ENCODE measurements around the gene MICAL3.
"Not testable (repeated sequence)": the region's sequence is repeated elsewhere in the genome, so short reads cannot be mapped to it uniquely, and the experiment has no call there.

MICAL3 gene

GRCh38 chr22:17994424-17995108 is 29.8 kb downstream of the MICAL3 start:
- H3K9me3 ChIP-seq (ENCODE audit: control insufficient read depth, low read length) = no peaks in the 10 kb centered on the region
- no peak overlapping the region for H3K4me3 ChIP-seq (ENCODE audit: low read depth, low read length)
- H3K27ac ChIP-seq = no peak overlapping the region
- no peak overlapping the region for H3K9ac ChIP-seq
- no peaks in the 10 kb centered on the region for H3K27me3 ChIP-seq (ENCODE audit: control insufficient read depth, insufficient read depth, low read length)
- no peak overlapping the region for H2AFZ ChIP-seq
- H3K4me2 ChIP-seq (ENCODE audit: low read length) = no peak overlapping the region
- no peak for TF ChIP-seq CTCF (IDR thresholded peaks at IDR 0.05)
- H3K4me1 ChIP-seq = no peaks in the 10 kb centered on the region
- peaks cover 48% of the 10 kb centered on the region for H3K79me2 ChIP-seq
- no peaks in the 10 kb centered on the region for H3K36me3 ChIP-seq (ENCODE audit: control insufficient read depth, insufficient read depth, low read length)

GRCh38 chr22:17992976-17993375 is 31.4 kb downstream of the MICAL3 start:
- H3K9ac ChIP-seq; H3K36me3 ChIP-seq (ENCODE audit: control insufficient read depth, insufficient read depth, low read length); H3K4me2 ChIP-seq (ENCODE audit: low read length); H3K9me3 ChIP-seq (ENCODE audit: control insufficient read depth, low read length); H3K27me3 ChIP-seq (ENCODE audit: control insufficient read depth, insufficient read depth, low read length); H3K4me3 ChIP-seq (ENCODE audit: low read depth, low read length); H3K27ac ChIP-seq; H2AFZ ChIP-seq; H3K4me1 ChIP-seq: not testable (repeated sequence)
- H3K79me2 ChIP-seq = peaks cover 41% of the 10 kb centered on the region

- H3K36me3 ChIP-seq (ENCODE audit: control insufficient read depth, insufficient read depth, low read length); H3K27ac ChIP-seq; H3K4me1 ChIP-seq: not testable (repeated sequence)
Measured at GRCh38 chr22:17991992-17992391, 32.4 kb downstream of the MICAL3 start.

GRCh38 chr22:17990942-17991341 is 33.4 kb downstream of the MICAL3 start:
- H3K9ac ChIP-seq = no peak overlapping the region

More at GRCh38 chr22:17991992-17992391, 32.4 kb downstream of the MICAL3 start:
- H3K9me3 ChIP-seq (ENCODE audit: control insufficient read depth, low read length); H3K4me3 ChIP-seq (ENCODE audit: low read depth, low read length); H3K9ac ChIP-seq; H3K4me2 ChIP-seq (ENCODE audit: low read length); H3K27me3 ChIP-seq (ENCODE audit: control insufficient read depth, insufficient read depth, low read length); H2AFZ ChIP-seq: not testable (repeated sequence)
- peaks cover 35% of the 10 kb centered on the region for H3K79me2 ChIP-seq

GRCh38 chr22:17990147-17990546 is 34.2 kb downstream of the MICAL3 start:
- TF ChIP-seq CTCF (IDR thresholded peaks at IDR 0.05) = no peak
- no peak overlapping the region for H3K4me2 ChIP-seq (ENCODE audit: low read length)
- H3K4me1 ChIP-seq = peaks cover 3% of the 10 kb centered on the region
- H2AFZ ChIP-seq = no peak overlapping the region
- no peak overlapping the region for H3K27ac ChIP-seq
- H3K79me2 ChIP-seq = peaks cover 31% of the 10 kb centered on the region
- no peaks in the 10 kb centered on the region for H3K36me3 ChIP-seq (ENCODE audit: control insufficient read depth, insufficient read depth, low read length)
- no peaks in the 10 kb centered on the region for H3K9me3 ChIP-seq (ENCODE audit: control insufficient read depth, low read length)
- H3K9ac ChIP-seq = no peak overlapping the region
- H3K4me3 ChIP-seq (ENCODE audit: low read depth, low read length) = no peak overlapping the region
- H3K27me3 ChIP-seq (ENCODE audit: control insufficient read depth, insufficient read depth, low read length) = no peaks in the 10 kb centered on the region

More at GRCh38 chr22:17990942-17991341, 33.4 kb downstream of the MICAL3 start:
- H3K27me3 ChIP-seq (ENCODE audit: control insufficient read depth, insufficient read depth, low read length) = no peaks in the 10 kb centered on the region
- no peak overlapping the region for H3K4me3 ChIP-seq (ENCODE audit: low read depth, low read length)
- no peak overlapping the region for H3K27ac ChIP-seq
- TF ChIP-seq CTCF (IDR thresholded peaks at IDR 0.05) = no peak
- no peak overlapping the region for H3K4me2 ChIP-seq (ENCODE audit: low read length)
- no peaks in the 10 kb centered on the region for H3K4me1 ChIP-seq
- H3K79me2 ChIP-seq = peaks cover 35% of the 10 kb centered on the region
- no peak overlapping the region for H2AFZ ChIP-seq
- no peaks in the 10 kb centered on the region for H3K36me3 ChIP-seq (ENCODE audit: control insufficient read depth, insufficient read depth, low read length)
- H3K9me3 ChIP-seq (ENCODE audit: control insufficient read depth, low read length) = no peaks in the 10 kb centered on the region
